KOPT-K1 (cell line): ENCODE results near the gene SULT4A1.

Experiments used
- H3K27ac ChIP-seq: fragments of 200-600 bp; sonication (generic); 2 replicates; pipeline ENCODE4 v1.5.1; 2016; ENCODE audit warnings: antibody characterized with exemption, mild to moderate bottlenecking, low read depth, low read length; ENCODE audit not compliant: poor library complexity, severe bottlenecking
- H3K36me3 ChIP-seq: fragments of 200-600 bp; sonication (generic); 2 replicates; pipeline ENCODE4 v1.5.1; 2017; ENCODE audit warnings: antibody characterized with exemption, mild to moderate bottlenecking, low read length, moderate library complexity; ENCODE audit not compliant: insufficient read depth
- H3K9me3 ChIP-seq: fragments of 200-600 bp; sonication (generic); 2 replicates; pipeline ENCODE4 v1.5.1; 2017; ENCODE audit warnings: antibody characterized with exemption, low read length, mild to moderate bottlenecking; ENCODE audit not compliant: insufficient read depth, poor library complexity, severe bottlenecking

The SULT4A1 gene

DNA sequence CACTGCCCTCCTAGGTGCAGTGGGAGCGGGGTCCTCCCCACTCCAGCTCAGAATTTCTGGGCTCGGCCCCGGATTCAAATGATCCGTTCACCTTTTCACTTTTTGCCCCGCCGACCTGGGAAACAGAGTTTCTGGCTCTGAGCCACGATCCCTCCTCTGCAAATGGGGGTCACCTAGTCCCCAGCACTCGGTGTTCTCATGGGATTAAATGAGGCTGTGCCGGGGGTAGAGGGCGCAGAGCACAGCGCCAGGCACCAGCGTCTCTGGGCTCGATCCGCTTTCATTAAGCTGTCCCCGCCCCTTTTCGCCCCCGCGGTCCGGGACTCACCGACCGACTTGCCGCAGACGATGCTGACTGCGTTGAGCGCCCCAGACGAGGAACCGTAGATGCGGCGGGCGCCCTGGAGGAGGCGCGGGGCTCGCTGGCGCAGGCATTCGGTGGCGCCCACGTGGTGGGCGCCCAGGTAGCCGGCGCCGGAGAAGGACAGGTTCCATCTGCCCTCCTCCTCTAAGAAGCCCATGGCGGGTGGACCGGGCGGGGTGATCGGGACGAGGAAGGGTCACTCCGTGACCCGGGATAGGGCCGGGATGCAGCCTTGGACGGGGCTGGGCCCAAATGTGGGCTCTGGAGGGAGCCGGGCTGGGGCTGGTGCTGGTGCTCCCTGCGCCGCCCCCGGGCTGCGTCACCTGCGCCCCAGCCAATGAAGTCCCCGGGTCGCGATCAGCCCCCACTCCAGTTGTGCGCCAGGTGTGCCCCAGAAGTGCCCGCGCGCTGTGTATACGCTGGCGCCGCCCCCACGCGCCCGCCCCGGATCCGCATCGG is 29.3 kb upstream of the SULT4A1 start, which contains the start of gene PNPLA5:
Gene PNPLA5 (minus strand): TSS at position 654 of the 823 bp plus-strand sequence. CDS start 133 bp downstream, at position 521.
- H3K27ac ChIP-seq: no peak within 1 kb of the TSS
- H3K36me3 ChIP-seq: no peaks in the 10 kb centered on the region
- no peaks in the 10 kb centered on the region for H3K9me3 ChIP-seq

DNA sequence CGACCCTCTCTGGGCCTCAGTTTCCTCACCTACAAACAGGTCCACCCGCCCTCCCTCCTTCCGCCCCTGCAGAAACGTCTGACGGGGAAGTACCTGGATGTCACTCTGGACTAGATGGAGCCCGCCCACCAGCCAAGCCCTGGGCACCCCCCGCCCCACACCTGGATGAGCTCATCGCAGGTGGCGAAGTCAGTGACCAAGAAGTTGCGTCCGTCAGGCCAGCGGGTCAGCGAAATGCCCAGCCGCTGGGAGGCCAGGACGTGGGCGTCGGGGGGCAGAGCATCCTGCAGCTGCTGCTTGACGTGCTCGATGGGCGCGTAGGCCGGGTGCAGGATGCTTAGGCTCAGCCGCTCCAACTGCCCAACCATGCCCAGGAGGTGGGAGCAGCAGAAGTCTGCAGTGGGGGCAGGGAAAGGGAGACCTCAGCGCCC is 28.6 kb upstream of the SULT4A1 start:
- no peaks in the 10 kb centered on the region for H3K9me3 ChIP-seq
- no peak overlapping the region for H3K27ac ChIP-seq
- no peaks in the 10 kb centered on the region for H3K36me3 ChIP-seq

DNA sequence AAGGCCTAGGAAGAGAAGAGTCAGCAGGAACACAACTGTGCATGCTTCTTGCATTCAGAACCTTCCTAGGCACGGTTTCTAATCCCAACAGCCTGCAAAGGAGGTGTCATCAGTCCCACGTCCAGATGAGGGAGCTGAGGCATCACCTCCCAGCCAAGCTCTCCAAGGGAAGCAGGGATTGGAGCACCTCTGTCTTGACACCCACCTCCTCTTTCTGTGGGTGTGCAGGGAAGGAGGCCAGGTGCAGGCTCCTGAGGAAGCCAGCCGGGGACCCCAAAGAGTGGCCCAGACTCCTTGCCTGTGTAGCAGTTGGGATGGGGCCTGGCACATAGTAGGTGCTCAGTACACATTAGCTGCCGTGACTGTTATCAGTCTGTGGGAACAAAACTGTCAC is 27.5 kb upstream of the SULT4A1 start:
- no peaks in the 10 kb centered on the region for H3K36me3 ChIP-seq
- H3K9me3 ChIP-seq: no peaks in the 10 kb centered on the region
- no peak overlapping the region for H3K27ac ChIP-seq

DNA sequence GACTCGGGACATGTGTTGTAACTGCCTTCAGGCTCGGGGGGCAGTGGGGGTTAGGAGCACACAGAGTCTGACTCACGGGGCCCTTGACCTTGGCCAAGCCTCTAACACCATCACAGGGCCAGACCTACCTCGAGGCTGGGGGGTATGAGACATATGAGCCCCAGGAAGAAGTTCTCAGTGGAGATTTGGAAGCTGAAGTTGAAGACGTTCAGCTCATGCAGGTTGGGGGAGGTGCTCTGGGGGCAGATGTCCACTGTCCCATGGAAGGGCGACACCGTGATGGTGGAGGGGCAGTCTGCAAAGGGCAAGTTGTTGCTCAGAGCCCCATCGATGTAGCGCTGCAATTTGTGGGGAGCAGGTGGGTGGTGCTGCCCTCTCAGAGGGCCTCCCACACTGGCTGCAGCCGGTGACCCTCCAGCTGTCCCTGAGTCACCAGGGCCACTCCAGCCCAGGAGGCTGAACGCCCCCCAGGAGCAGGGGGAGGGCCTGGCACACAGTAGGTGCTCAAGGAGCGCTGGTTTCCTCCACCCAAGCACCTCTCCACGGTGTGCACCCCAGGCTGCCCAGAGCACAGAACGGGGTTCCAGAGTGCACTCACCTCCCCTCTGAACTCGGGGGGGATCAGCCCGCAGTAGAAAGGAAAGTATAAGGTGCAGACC is 27.0 kb upstream of the SULT4A1 start:
- Histone ChIP-seq H3K36me3 (no peaks in the 10 kb centered on the region), H3K9me3 (no peaks in the 10 kb centered on the region)

DNA sequence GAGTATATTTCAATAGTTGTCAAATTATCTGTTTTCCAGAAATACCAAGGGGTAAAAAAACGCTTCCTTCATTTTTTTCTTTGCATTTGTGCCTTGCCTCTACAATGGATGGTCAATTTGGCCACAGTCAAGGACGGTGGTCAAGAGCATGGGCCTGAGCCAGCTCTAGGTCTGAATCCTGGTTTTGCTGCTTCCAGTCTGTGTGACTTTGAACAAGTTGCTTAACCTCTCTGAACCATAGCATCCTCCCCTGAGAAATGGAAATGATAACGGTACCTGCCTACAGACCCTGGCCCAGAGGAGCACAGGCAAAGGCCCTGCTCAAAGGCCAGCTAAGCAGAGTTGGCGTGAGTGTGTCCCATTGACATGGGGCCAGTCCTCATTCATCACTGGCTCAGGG is 26.4 kb upstream of the SULT4A1 start:
- Histone ChIP-seq H3K9me3 (no peaks in the 10 kb centered on the region), H3K36me3 (no peaks in the 10 kb centered on the region), H3K27ac (no peak overlapping the region)

More for the DNA sequence above, 27.0 kb upstream of the SULT4A1 start:
- no peak overlapping the region for H3K27ac ChIP-seq

DNA sequence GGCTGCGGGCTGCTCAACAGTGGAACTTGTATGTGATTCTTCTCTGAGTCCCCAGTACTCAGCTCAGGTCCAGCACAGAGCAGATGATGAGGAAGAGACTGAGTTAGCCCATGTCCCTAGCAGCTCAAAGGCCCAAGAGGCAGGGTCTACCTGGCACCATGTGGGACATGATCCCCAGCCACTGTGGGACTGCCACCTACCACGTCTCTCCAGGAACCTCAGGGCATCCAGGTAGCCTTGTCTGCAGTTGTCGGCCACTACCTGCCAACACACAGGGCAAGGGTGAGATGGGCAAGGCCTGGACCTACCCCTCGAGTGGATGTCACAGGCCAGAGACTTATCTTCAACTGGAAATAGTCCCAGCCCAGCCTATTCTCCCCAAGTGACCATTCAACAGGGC is 25.1 kb upstream of the SULT4A1 start:
- Histone ChIP-seq H3K36me3 (no peaks in the 10 kb centered on the region), H3K9me3 (no peaks in the 10 kb centered on the region), H3K27ac (no peak overlapping the region)

DNA sequence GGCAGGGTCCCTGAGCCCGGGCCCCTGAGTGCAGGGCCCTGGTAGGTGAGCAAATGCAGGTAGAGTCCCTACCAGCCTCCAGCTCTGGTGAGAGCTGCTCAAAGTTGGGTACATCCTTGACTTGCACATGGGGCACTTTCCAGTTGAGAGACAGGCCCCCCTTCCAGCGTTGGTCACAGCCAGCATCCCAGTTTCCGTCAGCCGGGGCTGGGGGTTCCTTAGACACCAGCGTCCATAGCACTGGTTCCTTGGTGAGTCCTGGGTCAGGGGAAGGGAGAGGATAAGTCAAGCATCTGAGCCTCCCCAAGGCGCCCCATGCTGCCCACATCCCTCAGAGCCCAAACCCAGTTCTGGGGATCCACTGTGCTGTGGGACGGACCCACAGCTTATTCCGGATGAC is 23.9 kb upstream of the SULT4A1 start:
- H3K9me3 ChIP-seq: no peaks in the 10 kb centered on the region
- H3K36me3 ChIP-seq: no peaks in the 10 kb centered on the region

DNA sequence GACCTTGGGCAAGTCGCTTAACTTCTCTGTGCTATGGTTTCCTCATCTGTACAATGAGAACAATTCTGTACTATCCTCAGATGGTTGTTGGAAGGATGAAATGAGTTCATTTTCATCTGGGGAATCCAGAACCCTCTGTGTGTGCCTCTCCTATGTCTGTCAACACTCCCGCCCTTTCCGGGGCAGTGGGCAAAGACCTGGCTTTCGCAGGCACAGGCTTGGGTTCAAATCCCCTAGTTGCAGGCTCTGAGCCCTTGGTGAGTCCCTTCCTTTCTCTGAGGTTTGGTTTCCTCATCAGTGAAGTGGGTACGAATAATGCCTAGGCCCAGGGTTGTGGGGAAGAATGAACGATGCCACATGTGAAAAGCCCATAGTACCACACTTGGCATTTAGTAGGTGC is 23.5 kb upstream of the SULT4A1 start:
- Histone ChIP-seq H3K27ac (no peak overlapping the region), H3K9me3 (no peaks in the 10 kb centered on the region), H3K36me3 (no peaks in the 10 kb centered on the region)

More for the DNA sequence above, 23.9 kb upstream of the SULT4A1 start:
- H3K27ac ChIP-seq: no peak overlapping the region

DNA sequence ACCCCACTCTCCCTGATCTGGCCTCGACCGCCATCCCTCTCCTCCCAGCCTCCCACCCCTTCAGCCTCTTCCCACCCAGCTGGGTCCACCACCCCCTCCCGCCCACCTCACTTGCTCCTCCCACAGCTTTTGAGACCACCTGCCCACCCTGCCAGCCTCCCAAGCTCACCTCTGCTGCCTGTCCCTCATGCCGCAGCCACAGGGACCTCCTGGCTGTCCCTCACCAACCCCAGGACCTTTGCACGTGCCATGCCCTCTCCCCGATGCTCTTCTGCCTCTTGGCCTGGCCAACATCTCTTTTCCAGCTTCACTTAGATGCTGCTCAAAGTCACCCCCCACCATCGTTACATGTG is 23.0 kb upstream of the SULT4A1 start:
- Histone ChIP-seq H3K36me3 (no peaks in the 10 kb centered on the region), H3K27ac (no peak overlapping the region), H3K9me3 (no peaks in the 10 kb centered on the region)

DNA sequence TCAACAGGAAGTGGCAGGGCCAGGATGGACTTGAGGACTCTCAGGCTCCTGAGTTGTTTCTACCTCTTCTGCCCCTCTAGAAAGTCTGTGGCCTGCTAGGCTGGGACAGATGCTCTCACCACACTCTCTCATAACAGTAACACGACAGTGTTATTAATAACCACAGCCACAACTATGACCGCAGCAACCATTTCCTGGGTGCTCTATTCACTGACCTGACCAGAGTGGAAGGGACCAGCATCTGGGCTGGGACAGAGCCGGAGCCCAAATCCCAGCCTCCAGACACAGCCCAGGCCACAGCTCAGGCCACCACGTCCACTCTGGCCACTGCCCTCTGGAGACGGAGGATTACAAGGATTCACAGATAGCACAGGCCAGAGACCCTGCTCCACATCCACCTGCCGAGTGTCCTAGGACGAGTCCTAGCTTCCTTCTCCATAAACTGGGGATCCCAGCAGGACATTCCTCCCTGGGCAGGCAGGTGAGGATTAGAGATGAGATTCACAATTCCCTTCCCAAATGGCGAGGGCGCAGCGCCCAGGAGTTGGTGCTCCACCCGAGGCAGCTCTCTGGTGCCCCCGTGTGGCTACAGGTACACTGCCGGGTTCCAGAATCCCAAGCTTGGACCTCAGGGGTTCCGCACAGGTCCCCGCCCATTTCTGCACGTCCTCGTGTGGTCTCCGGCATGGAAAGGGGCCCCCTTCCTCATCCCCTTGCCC is 22.4 kb upstream of the SULT4A1 start:
- no peak overlapping the region for H3K27ac ChIP-seq
- H3K9me3 ChIP-seq: no peaks in the 10 kb centered on the region
- H3K36me3 ChIP-seq: no peaks in the 10 kb centered on the region

DNA sequence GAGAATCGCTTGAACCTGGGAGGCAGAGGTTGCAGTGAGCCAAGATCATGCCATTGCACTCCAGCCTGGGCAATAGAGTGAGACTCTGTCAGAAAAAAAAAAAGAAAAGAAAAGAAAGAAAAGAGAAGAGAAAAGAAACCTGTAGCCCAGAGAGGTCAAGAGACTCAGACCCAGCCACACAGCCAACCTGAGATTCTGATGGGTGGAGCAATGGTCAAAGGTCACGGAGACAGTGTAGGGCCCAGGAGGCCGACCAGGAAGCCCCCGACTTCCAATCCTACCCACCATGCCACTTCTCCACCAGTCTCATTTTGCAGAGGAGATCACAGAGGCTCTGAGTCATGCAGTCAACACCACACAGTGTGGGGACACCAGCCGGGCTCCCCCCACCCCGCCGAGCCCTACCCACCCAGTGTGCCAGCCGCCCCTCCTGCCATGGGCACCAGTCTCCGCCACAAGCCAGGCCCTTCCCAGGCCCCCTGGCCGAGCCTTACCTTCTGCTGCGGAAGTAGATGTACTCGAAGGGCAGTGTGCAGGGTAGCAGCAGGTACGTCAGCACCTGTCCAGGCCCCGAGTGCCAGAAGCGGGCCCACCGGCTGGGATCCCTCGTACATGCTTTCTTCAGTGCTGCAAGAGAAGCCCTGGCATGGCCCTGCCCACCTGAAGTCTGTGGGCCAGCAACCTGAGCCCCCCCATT is 21.6 kb upstream of the SULT4A1 start:
- Histone ChIP-seq H3K36me3 (no peaks in the 10 kb centered on the region), H3K27ac (no peak overlapping the region), H3K9me3 (no peaks in the 10 kb centered on the region)

DNA sequence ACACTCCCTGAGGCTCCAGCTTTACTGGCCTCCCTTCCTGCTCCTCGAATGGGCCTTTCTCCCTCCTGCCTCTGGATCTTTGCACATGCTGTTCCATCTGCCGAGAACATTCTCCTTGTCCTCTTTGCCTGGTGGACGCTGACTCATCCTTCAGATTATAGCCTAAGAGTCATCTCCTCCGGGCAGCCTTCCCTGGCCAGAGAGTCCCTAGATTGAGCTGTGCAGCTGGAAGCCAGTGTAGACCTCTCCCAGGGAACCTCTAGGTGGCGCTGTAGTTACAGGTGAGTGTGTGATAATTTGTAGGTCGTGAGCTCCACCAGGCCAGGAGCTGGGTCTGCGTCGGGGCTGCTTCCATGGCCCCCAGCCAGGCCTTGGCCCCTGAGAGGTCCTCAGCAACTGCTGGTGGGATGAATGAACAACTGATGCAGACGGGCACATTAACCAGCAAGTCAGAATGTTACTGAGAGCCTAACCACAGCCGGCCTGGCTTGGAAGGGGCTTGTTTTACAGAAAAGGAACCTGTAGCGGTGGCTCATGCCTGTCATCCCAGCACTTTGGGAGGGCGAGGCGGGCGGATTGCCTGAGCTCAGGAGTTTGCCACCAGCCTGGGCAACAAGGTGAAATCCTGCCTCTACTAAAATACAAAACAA is 20.8 kb upstream of the SULT4A1 start:
- Histone ChIP-seq H3K36me3 (no peaks in the 10 kb centered on the region), H3K27ac (no peak overlapping the region), H3K9me3 (no peaks in the 10 kb centered on the region)

DNA sequence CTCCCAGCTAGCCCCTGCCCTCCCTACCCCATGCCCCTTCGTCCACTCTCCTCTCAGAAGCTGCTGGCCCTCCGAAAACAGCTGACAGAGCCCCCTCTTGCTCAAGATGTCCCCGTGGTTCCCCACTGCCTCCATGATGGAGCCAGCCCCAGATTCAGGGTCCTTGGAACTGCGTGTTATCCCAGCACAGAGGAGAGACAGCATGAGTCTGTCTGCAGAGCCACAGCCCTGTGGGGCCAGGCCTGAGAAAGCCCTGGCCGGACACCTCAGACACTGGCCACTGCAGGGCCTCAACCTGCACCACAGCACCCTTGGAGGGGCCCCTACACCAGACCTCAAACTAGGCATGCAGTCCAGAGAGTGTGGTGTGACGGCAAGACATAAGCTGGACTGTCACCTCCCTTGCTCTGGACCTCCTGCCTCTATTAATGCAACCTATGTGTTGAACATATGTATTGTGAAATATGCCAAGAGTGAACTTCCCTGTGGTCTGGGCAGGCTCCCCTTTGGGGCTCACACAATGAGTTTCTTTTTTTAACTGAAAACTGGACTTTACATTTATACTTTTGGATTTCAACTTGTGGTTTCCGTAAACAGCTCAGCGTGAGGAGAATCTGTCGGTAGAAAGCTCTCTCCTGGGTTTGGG is 19.9 kb upstream of the SULT4A1 start:
- no peak overlapping the region for H3K27ac ChIP-seq
- no peaks in the 10 kb centered on the region for H3K36me3 ChIP-seq

More for the DNA sequence above, 19.9 kb upstream of the SULT4A1 start:
- H3K9me3 ChIP-seq: no peaks in the 10 kb centered on the region
